HL-60 (cell line): ENCODE data around the gene PAQR5.

Source experiments
- CTCF ChIP-seq: IDR thresholded peaks from one replicate; pipeline ENCODE4 v1.5.1; 2011; ENCODE audit warnings: low read length, control low read depth, inconsistent platforms; ENCODE audit not compliant: insufficient read depth
- GABPA ChIP-seq: IDR thresholded peaks from 2 replicates; pipeline ENCODE4 v1.6.1; 2012; ENCODE audit warnings: low read depth
- POLR2AphosphoS5 ChIP-seq: IDR thresholded peaks from 2 replicates; pipeline ENCODE4 v1.6.1; 2012; ENCODE audit warnings: low read depth
- REST ChIP-seq: IDR thresholded peaks from 2 replicates; pipeline ENCODE4 v1.6.1; 2012; ENCODE audit warnings: low read depth; ENCODE audit not compliant: insufficient replicate concordance
- SPI1 ChIP-seq: IDR thresholded peaks from 2 replicates; pipeline ENCODE4 v1.6.1; 2012; ENCODE audit warnings: low read depth, mild to moderate bottlenecking, borderline replicate concordance

GRCh38 chr15:69314131-69314530, 15.4 kb downstream of the PAQR5 start:
- TF ChIP-seq GABPA (no peak), CTCF (no peak), REST (no peak), POLR2AphosphoS5 (no peak), SPI1 (no peak)
